ENCODE data around the gene OR4D2.
A peak's percentile ranks its signal among the peaks of the same experiment; 100 is the strongest.

Gene OR4D2

GRCh38 chr17:58181796-58182195, 15.0 kb downstream of the OR4D2 start:
- H3K4me2 ChIP-seq (ENCODE audit: low read length): no peak overlapping the region

GRCh38 chr17:58183514-58183913, 16.7 kb downstream of the OR4D2 start:
- Histone ChIP-seq H3K79me2 (ENCODE audit: control insufficient read depth, insufficient read depth, low read length, poor library complexity) (no peaks in the 10 kb centered on the region), H3K36me3 (ENCODE audit: control insufficient read depth in 1 of 2, insufficient read depth in 2 of 2, low read length in 2 of 2) (no peaks in the 10 kb centered on the region), H4K12ac (ENCODE audit: low read depth, low read length) (no peak overlapping the region), H3K14ac (ENCODE audit: low read length) (no peak overlapping the region), H3K9ac (ENCODE audit: low read length) (no peak overlapping the region), H4K8ac (ENCODE audit: low read depth, low read length) (no peak overlapping the region), H3K79me1 (ENCODE audit: low read length) (no peaks in the 10 kb centered on the region), H2BK5ac (ENCODE audit: low read depth, low read length, poor library complexity) (no peak overlapping the region), H2AFZ (ENCODE audit: insufficient read depth, low read length, poor library complexity) (no peak overlapping the region), H3K27me3 (ENCODE audit: insufficient read depth, low read length) (no peaks in the 10 kb centered on the region), H2BK120ac (ENCODE audit: insufficient read depth, low read length, poor library complexity) (no peak overlapping the region), H2BK12ac (ENCODE audit: low read length) (no peak overlapping the region), H4K91ac (ENCODE audit: low read depth, low read length) (no peak overlapping the region), H2AK5ac (ENCODE audit: low read length) (no peak overlapping the region), H3K4me2 (ENCODE audit: low read length) (no peak overlapping the region), H3K4me3 (ENCODE audit: low read depth, low read length) (no peak overlapping the region), H3K4ac (ENCODE audit: low read depth, low read length) (no peak overlapping the region), H3K27ac (ENCODE audit: low read depth, low read length) (no peak overlapping the region), H3K4me1 (ENCODE audit: control insufficient read depth in 1 of 2, insufficient read depth in 2 of 2, low read length in 2 of 2) (peaks cover 3 to 8% of the 10 kb centered on the region in 2 experiments), H3K18ac (ENCODE audit: low read length) (no peak overlapping the region), H3K9me3 (ENCODE audit: insufficient read depth, low read depth, low read length) (peaks cover 2% of the 10 kb centered on the region), H3K23ac (ENCODE audit: low read length) (no peak overlapping the region)
- WGBS (ENCODE audit: extremely low coverage, insufficient coverage, insufficient read length): no CpG with 5 or more reads among the region's 4 CpGs
- no peak for DNase-seq

More at GRCh38 chr17:58181796-58182195, 15.0 kb downstream of the OR4D2 start:
- Histone ChIP-seq H4K12ac (ENCODE audit: low read depth, low read length) (no peak overlapping the region), H3K9ac (ENCODE audit: low read length) (no peak overlapping the region), H3K23ac (ENCODE audit: low read length) (no peak overlapping the region), H3K36me3 (ENCODE audit: control insufficient read depth in 1 of 2, insufficient read depth in 2 of 2, low read length in 2 of 2) (no peaks in the 10 kb centered on the region), H4K91ac (ENCODE audit: low read depth, low read length) (no peak overlapping the region), H2BK12ac (ENCODE audit: low read length) (no peak overlapping the region), H3K18ac (ENCODE audit: low read length) (no peak overlapping the region), H3K4me3 (ENCODE audit: low read depth, low read length) (no peak overlapping the region), H3K14ac (ENCODE audit: low read length) (no peak overlapping the region), H3K4me1 (ENCODE audit: control insufficient read depth in 1 of 2, insufficient read depth in 2 of 2, low read length in 2 of 2) (peaks cover 3 to 8% of the 10 kb centered on the region in 2 experiments), H2BK120ac (ENCODE audit: insufficient read depth, low read length, poor library complexity) (no peak overlapping the region), H4K8ac (ENCODE audit: low read depth, low read length) (no peak overlapping the region), H3K27me3 (ENCODE audit: insufficient read depth, low read length) (no peaks in the 10 kb centered on the region), H3K9me3 (ENCODE audit: insufficient read depth, low read depth, low read length) (peaks cover 2% of the 10 kb centered on the region), H3K79me2 (ENCODE audit: control insufficient read depth, insufficient read depth, low read length, poor library complexity) (no peaks in the 10 kb centered on the region), H2AK5ac (ENCODE audit: low read length) (no peak overlapping the region), H3K4ac (ENCODE audit: low read depth, low read length) (no peak overlapping the region), H2BK5ac (ENCODE audit: low read depth, low read length, poor library complexity) (no peak overlapping the region), H3K27ac (ENCODE audit: low read depth, low read length) (no peak overlapping the region), H3K79me1 (ENCODE audit: low read length) (no peaks in the 10 kb centered on the region), H2AFZ (ENCODE audit: insufficient read depth, low read length, poor library complexity) (no peak overlapping the region)
- no CpG with 5 or more reads among the region's 4 CpGs for WGBS (ENCODE audit: extremely low coverage, insufficient coverage, insufficient read length)
- no peak for DNase-seq

GRCh38 chr17:58184308-58184985, 17.7 kb downstream of the OR4D2 start:
- H3K23ac ChIP-seq (ENCODE audit: low read length): no peak overlapping the region
- H2AK5ac ChIP-seq (ENCODE audit: low read length): no peak overlapping the region
- peak overlapping the region; percentile 15 for H3K9ac ChIP-seq (ENCODE audit: low read length)
- H3K79me2 ChIP-seq (ENCODE audit: control insufficient read depth, insufficient read depth, low read length, poor library complexity): no peaks in the 10 kb centered on the region
- no peak overlapping the region for H3K18ac ChIP-seq (ENCODE audit: low read length)
- no peak overlapping the region for H4K8ac ChIP-seq (ENCODE audit: low read depth, low read length)
- H2BK12ac ChIP-seq (ENCODE audit: low read length): no peak overlapping the region
- no peak overlapping the region for H3K27ac ChIP-seq (ENCODE audit: low read depth, low read length)
- H4K12ac ChIP-seq (ENCODE audit: low read depth, low read length): no peak overlapping the region
- H3K9me3 ChIP-seq (ENCODE audit: insufficient read depth, low read depth, low read length): peaks cover 2% of the 10 kb centered on the region
- H4K91ac ChIP-seq (ENCODE audit: low read depth, low read length): no peak overlapping the region
- no peaks in the 10 kb centered on the region for H3K27me3 ChIP-seq (ENCODE audit: insufficient read depth, low read length)
- no peaks in the 10 kb centered on the region for H3K79me1 ChIP-seq (ENCODE audit: low read length)
- WGBS (ENCODE audit: extremely low coverage, insufficient coverage, insufficient read length): no CpG with 5 or more reads among the region's 10 CpGs
- no peak overlapping the region for H3K14ac ChIP-seq (ENCODE audit: low read length)
- no peaks in the 10 kb centered on the region for H3K36me3 ChIP-seq (ENCODE audit: control insufficient read depth in 1 of 2, insufficient read depth in 2 of 2, low read length in 2 of 2)
- no peak overlapping the region for H2BK5ac ChIP-seq (ENCODE audit: low read depth, low read length, poor library complexity)
- H3K4me1 ChIP-seq (ENCODE audit: control insufficient read depth in 1 of 2, insufficient read depth in 2 of 2, low read length in 2 of 2): peaks cover 3 to 8% of the 10 kb centered on the region in 2 experiments
- no peak overlapping the region for H2AFZ ChIP-seq (ENCODE audit: insufficient read depth, low read length, poor library complexity)
- DNase-seq: no peak
- no peak overlapping the region for H3K4me2 ChIP-seq (ENCODE audit: low read length)
- H3K4me3 ChIP-seq (ENCODE audit: low read depth, low read length): peak overlapping the region; percentile 49
- no peak overlapping the region for H3K4ac ChIP-seq (ENCODE audit: low read depth, low read length)
- no peak overlapping the region for H2BK120ac ChIP-seq (ENCODE audit: insufficient read depth, low read length, poor library complexity)

- H4K12ac ChIP-seq (ENCODE audit: low read depth, low read length): no peak overlapping the region
- no peak overlapping the region for H3K23ac ChIP-seq (ENCODE audit: low read length)
- no peak overlapping the region for H3K4me2 ChIP-seq (ENCODE audit: low read length)
- H2BK12ac ChIP-seq (ENCODE audit: low read length): no peak overlapping the region
- no peak overlapping the region for H4K8ac ChIP-seq (ENCODE audit: low read depth, low read length)
- no peaks in the 10 kb centered on the region for H3K27me3 ChIP-seq (ENCODE audit: insufficient read depth, low read length)
- no peaks in the 10 kb centered on the region for H3K36me3 ChIP-seq (ENCODE audit: control insufficient read depth in 1 of 2, insufficient read depth in 2 of 2, low read length in 2 of 2)
- H3K4ac ChIP-seq (ENCODE audit: low read depth, low read length): no peak overlapping the region
- no peak overlapping the region for H2AFZ ChIP-seq (ENCODE audit: insufficient read depth, low read length, poor library complexity)
- H2BK120ac ChIP-seq (ENCODE audit: insufficient read depth, low read length, poor library complexity): no peak overlapping the region
- H3K4me1 ChIP-seq (ENCODE audit: control insufficient read depth in 1 of 2, insufficient read depth in 2 of 2, low read length in 2 of 2): peaks cover 3 to 8% of the 10 kb centered on the region in 2 experiments
- no peak overlapping the region for H3K14ac ChIP-seq (ENCODE audit: low read length)
- H3K4me3 ChIP-seq (ENCODE audit: low read depth, low read length): peak overlapping the region; percentile 49
- H3K9ac ChIP-seq (ENCODE audit: low read length): peak overlapping the region; percentile 15
- H3K79me2 ChIP-seq (ENCODE audit: control insufficient read depth, insufficient read depth, low read length, poor library complexity): no peaks in the 10 kb centered on the region
- no peak overlapping the region for H3K27ac ChIP-seq (ENCODE audit: low read depth, low read length)
- H2AK5ac ChIP-seq (ENCODE audit: low read length): no peak overlapping the region
- no peak overlapping the region for H2BK5ac ChIP-seq (ENCODE audit: low read depth, low read length, poor library complexity)
- H4K91ac ChIP-seq (ENCODE audit: low read depth, low read length): no peak overlapping the region
- H3K79me1 ChIP-seq (ENCODE audit: low read length): no peaks in the 10 kb centered on the region
- no peak overlapping the region for H3K18ac ChIP-seq (ENCODE audit: low read length)
- peaks cover 2% of the 10 kb centered on the region for H3K9me3 ChIP-seq (ENCODE audit: insufficient read depth, low read depth, low read length)
- peak in 1 of 2 donors; percentile 10 for DNase-seq
- WGBS (ENCODE audit: extremely low coverage, insufficient coverage, insufficient read length): no CpG with 5 or more reads among the region's 8 CpGs
Measured at GRCh38 chr17:58184986-58185761, 18.4 kb downstream of the OR4D2 start.

All from trophoblast cell (in vitro differentiated cells and primary cell).